Central memory CD4-positive, alpha-beta T cell (primary cell): ENCODE results near the gene GMDS.

ENCODE experiments used
- DNase-seq: peaks from one replicate; pipeline ENCODE4 v3.0.0; 2022

The GMDS gene

DNA sequence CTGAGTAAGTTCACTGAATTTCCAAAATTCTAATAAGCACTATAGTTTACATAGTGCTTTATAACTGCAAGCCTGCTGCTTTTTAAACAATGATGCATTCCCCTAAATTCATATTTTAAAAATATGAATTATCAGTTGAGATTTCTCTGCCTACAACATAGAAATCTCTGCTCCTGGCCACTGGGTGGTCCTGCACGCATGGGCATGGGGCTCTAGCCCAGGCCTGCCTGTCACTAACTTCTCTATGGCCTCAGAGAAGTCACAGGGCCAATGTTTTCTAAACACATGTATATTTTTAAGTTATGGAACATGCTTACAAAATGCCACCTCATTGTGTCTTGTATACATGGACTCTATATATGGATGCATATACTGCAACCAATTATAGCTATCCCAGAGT lies 424.7 kb downstream of the GMDS start:
- no peak for DNase-seq

DNA sequence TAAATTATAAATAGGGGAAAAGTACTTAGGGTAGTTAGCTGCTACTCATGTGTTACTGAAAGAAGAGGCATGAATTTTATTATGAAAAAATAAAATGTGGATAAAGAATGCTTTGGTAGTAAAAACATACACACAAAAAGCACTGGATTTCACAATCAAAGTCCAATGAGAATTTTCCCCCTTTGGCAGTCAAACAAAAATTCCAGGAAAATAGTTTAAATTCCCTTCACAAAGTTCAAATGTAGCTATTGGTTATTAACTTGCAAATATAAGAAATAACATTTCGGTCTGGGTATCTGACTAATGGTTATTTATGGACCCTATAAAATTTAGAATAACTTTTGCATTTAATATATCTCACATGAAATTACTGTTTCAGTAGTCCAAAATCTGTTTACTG lies 425.2 kb downstream of the GMDS start:
- DNase-seq, result no peak

DNA sequence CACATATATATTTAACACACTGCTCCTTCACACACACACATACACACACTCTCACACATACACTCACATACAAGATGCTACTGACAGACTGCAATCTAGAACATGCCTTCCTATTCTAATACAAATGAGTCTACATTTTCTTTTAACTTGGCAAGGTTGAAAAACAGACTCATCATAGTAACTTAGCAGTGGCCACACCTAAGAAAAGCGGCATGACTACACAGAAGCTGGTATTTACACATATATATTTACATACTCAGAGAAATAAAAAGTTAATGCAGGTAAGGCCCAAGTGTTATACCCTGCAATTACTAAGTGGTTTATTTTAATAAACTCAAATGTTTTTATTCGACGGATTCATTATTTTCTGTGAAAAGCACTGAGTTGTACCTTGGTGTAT lies 426.4 kb downstream of the GMDS start:
- DNase-seq, result no peak

DNA sequence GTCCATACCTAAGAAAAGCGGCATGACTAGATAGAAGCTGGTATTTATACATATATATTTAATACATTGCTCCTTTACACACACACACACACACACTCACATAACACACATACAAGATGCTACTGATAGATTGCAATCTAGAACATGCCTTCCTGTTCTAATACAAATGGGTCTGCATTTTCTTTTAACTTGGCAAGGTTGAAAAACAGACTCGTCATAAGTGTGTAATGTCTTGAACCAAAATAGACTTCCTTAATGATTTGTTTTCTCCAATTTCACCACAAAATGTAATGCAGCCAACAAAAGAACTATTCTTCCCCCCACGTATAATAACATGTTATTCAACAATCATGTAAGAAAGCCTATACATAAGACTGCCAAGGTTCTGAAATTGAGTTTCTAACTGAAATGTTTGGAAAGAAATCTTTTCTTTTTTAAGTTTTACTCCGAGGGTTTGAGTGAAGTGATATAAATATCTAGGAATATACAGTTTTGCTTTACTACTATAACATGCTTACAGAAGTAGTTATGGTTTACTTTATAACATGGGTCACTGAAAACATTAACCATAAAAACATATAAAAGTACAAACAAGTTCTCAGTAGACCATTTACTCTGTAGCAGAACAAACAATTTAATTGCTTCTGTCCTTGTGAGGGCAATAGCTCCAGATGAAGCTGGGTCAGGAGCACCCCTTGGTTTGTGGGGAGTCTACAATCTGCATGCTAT lies 428.2 kb downstream of the GMDS start:
- no peak for DNase-seq

DNA sequence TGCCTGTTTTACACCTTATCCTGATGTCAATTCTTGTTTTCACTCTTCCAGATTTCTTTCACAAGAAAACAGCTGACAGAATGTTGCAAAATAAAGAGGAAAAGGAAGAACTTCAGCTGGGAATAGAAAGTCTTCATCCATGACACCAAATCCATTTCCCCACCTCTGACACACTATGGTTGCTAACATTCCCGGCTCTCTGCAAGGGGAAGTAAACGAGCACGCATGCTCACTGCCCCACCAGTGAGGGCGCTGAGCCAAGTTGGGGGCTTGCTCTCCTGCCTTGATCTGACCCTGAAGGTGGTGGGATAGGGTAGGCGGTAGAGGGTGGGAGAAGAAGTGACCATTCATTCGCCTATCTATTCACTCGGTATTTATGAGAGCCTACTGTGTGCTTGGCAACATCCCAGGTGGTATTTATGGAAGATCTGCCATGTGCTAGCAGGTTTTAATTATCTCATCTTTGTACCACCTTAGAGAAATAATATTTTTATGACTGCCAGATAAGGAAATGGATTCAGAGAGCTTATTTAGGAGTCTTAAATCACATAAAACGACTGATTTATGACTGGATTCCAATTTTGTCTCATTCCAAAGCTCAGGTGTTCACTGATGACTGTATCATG lies 429.5 kb downstream of the GMDS start:
- no peak for DNase-seq

DNA sequence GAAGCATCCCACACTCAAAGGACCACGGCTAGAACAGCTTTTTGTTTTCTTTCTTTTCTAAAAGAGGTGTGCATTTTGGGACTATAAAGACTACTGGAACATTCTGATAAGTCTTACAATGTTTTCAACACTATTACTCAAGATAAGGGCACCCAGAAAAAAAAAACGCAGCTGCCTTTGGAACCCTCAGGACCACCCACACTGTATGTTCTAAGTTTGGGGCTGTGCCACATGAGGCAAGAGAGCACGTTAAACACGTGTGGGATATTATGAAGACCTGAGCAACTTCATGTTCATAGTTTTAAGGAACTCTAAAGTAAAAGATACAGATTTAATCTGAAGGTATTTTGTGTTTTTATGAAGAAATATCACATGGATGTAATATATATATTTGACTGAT lies 431.1 kb downstream of the GMDS start:
- no peak for DNase-seq

DNA sequence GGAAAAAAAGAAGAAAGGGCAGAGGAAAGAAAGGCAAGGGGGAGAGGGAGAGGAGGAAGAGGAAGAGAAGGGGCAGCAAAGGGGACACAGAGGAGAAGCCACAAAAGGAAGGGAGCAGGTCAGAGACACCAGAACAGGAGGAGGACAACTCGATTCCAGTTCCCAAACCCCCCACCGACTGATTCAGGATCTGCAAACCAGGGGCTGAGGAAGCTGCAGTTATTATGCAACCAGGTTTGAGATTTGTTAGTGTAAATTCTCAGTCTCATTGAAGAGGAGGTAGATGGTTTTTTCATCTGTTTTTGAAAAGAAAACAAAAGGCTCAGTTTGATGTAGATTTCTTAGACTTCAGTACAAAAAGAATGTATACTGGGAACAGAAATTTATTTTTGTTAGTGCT lies 432.9 kb downstream of the GMDS start:
- DNase-seq, result no peak

DNA sequence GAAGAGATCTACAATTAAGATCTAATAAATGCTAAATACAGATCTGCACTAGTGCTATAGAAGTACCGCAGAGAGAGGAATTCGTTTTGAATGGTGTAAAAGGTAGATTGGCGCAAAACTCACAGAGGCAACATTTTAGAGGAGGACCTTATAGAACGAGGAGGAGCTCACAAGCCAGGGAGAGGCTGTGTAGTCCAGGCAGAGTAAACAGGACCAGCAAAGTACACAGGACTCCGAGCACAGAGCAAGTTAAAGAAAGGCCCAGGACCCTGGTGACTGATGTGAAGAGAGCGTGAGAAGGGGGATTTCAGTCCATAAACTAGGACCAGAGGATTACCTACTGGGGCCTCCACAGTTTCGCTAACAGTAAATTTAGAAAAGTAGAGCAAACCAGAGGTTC lies 433.4 kb downstream of the GMDS start:
- DNase-seq, result no peak

DNA sequence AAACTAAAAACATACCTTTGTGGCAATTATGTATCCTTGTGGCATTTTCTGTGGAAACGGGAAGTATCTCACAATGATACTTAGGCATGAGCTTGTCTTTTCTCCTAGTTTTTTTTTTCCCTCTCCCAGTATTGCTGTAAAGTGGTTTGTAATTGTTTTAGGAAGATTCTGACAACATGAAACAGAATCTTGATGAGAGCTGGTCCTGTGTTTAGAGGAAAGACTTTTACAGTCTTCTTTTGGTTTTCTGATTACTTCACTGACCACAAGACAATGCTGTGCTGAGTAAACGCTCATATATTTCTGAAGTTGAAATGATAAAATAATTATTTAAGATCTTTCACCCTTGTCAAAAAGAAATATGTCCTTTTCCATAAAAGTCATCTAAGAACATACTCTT lies 434.5 kb downstream of the GMDS start:
- no peak for DNase-seq

DNA sequence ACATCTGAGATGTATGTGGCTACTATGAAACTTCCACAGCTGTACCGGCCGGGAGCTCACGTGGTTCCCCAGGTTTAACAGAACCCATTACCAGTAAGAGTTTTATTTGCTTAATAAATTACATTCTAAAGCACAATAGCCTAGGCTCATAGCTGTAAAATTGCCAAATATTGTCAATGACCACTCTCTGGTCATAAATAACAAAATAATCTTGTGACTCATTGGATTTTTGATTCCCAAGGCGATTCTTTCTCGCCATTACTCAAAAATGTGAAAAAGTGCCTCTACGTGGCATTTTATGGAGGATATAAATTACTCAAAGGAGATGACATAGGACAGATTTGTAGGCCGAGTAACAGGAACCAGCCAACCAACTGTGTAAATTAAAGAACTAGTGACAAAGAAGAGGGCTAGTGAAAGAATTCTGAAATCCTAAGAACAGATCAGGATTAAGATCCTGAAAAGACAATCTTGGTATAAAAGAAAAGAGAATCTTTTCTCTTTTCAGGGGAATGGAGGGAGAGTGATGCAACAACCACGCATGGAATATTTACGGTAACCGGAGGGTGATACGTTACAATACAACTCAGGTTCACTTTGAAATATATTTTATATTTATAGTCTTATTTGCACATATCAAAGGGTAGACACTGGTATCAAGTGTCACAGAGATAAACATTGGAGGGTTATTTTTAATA lies 436.0 kb downstream of the GMDS start:
- no peak for DNase-seq

DNA sequence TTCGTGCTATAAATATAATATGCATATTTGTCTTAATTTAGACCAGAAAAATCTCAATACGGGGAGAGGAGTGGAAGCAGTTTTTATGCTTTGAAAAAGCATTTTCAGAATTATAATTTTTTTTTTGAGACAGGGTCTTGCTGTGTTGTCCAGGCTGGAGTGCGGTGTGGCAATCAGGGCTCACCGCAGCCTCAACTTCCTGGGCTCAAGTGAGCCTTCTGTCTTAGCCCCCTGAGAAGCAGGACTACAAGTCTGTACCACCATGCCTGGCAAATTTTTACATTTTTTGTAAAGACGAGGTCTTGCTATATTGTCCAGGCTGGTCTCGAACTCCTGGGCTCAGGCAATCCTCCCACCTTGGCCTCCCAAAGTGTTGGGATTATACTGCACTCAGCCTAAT lies 438.5 kb downstream of the GMDS start:
- no peak for DNase-seq

DNA sequence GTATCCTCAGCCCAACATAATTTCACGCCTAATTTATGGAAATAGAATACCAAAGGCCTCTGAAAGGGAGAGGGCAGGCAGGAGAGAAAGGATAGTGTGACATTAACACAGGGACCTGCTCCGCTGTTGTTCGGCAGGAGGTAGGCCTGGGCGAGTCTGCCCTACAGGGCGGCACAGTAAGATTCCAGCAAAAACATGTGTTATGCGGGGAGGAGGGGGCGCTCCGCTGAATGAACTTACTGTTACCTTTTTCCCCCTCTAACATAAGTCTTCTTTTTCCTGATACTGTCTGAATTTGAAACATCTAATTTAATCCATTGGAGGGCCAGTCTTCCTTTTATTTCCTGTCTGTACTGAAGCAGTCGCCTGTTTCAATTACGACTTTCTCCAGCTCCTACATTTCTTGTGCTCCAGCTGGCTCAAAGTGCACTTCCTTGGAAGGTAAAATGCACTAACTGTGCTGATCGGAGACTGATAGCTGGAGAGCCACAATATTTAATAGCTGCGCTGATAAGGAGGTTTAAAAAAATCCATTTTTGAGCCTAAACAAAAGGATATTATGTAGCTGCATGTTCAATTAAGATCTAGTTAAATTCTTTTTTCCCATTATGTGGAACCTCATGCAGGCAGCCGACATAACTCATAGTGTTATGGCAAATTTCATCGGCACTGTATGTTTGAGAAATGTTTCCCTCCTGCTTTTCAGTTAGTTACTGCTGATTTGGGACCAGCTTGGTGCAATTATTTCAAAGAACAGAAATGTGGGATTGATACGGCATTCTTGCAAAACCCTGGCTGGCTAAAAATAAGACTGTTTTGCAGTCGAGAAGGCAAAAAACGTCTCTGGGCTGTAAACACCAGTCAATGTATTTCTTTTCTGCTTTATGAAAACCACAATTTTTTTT lies 442.7 kb downstream of the GMDS start:
- no peak for DNase-seq

DNA sequence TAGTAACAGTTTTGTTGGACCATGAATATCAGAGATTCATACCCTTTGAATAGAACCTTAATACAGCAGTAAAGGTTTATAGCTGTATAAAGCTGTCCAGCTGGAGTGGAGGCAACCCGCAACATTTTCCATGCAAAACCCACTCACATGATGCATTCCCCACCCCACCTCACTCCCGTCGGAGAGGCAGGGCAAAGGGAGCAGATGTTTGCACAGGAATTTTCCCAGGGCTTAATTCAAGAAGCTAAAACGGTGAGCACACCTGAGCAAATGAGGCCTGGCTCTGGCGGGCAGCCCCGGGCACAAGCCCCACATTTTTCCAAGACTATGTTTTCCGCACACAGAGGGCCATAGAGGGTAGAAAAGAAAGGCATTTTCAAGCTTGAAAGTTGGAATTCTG lies 444.0 kb downstream of the GMDS start:
- DNase-seq, result no peak

DNA sequence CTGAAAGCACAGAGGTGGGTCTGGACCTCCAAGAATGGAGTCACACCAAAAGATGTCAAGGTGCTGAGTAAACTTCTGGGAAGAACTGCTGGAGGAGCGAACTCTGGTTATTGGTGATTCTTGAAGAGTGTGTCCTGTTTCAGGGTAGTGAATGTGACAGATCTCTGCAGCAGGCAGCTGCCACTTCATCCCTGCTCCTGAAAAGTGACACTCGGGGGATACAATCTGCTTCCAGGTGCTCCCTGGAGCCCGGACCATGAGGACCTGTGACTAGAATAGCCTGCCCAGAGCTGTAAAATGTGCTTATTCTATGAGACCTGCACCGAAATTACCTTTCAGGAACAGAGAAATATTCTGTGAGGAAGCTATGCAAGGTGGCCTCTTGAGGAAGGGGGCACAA lies 444.6 kb downstream of the GMDS start:
- DNase-seq, result no peak

DNA sequence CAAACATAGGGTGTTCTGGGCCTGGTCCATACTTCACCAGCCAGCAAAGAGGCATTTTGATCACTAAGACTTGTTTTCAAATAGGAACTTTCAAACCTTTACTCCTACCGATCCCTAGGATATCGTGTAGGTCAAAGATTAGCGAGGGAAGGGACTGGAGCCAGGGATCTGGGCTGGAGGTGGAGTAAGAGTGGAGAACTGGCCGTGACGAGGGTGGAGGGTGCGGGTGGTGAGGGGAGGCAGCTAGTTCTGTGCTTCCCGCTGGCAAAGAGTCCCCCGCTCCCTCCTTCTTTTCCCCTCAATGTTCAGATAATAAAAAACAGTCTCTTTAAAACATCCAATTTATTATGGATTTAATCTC lies 446.5 kb downstream of the GMDS start:
- no peak for DNase-seq

DNA sequence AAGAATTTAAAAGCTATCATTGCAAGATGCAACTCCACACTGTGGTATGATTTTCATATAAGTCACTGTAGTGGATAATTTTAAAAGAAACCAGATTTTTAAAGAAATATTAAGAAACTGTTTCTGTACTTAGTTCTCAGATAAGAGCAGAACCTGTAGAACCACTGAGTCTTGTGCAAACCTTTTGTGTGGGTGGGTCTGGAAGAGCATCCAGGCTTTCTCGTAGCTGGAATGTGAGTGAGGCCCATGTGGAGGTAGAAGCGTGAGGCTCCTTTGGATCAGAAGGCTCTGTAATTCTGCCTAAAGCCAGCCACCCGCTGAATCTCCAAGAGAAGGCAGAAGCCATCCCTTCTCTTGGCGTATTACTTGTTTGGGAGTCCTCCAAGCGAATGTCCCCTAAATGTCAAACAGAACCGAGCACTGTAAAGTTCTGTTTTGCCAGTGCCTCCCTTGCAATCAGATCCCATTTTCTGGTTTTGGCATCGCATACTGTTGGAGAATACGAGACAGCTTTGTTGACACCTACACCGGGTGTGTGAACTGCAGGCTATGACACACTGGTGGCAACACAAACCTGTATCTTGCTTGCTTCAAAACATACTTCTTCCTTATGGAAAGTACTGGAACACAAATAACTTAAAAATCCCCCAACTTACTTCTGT lies 447.0 kb downstream of the GMDS start:
- no peak for DNase-seq

DNA sequence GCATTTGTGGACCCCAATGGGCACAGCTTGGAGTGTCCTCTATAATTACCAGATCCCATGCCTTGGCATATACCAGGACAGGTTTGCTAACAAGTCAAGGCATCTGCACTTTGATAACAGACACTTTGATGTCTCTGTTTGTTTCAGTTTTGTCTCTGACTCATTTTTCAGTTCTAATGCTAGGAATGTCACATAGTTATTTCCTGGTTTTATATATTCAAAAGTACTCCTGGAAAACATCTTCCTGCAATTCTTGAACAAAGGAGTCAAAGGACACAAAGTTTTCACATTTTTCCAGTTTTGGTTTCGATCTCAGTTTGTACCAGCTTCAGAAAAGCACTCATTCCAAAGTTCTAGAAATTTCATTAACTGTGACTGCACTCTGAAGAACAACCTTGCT lies 447.6 kb downstream of the GMDS start:
- no peak for DNase-seq

DNA sequence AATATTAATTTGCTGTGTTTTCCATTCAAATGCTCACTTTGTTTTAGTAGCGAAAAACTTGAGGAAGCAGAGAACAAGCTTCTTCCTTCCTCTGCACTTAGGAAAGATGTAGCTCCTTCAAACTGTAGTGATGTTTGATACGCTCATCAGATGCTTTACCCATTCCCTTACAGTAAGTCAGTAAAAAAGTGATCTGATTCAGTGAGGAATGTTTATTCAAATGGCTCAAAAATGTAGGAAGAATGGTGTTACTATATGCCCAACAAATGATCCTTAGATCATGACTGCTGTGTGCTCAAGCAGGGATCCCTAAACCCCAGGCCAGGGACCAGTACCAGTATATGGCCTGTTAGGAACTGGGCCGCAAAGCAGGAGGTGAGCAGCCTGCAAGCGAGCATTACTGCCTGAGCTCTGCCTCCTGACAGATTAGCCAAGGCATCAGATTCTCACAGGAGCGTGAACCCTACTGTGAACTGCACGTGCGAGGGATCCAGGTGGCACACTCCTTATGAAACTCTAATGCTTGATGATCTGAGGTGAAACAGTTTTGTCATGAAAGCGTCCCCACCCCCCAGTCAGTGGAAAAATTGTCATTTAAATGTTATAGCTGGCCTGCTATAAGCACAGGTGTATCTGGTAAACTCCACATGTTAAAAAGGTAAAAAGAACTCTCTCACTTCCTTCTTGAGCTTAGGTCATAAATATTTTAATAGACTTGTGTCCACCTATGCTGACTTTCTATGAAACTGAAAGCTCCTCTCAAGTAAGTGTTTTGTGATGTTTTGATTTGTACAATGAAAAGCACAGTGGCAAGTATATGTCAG lies 448.5 kb downstream of the GMDS start:
- no peak for DNase-seq

DNA sequence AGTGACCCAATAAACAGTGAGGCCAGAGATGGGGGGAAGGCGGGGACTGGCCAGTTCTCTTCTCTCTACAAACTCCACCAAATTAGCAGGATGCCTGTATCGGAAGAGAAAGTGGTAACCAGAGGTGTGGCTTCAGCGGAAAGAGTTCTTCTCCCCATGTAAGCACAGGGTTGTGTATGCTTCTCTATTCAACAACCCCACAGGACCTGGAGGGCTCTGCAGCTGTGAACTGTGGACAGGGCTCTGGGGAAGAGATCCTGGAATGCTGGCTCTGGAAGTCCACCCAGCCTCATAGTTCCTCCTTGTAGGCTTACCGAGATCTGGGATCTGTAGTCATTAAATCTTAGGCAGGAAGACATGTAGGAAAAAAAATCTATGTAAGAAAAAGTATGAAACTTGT lies 449.5 kb downstream of the GMDS start:
- DNase-seq, result no peak

DNA sequence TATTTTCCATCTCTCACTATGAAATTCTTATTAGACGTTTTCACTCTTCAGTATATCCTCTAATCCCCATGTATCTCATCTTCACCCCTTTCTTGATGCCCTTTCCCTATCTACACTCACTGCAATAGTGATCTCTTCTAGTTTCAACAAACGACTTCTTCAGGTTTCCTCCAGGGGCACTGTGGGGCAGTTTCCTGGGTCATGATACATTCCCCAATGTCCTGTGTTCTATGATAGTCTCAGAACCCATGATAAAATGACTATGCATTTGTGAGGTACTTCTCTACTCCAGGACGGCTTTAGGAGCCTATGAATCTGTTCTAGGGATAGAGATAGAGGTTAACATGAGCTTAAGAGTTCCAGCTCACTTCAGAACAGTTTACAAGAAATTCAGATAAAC lies 452.4 kb downstream of the GMDS start:
- DNase-seq, result no peak

DNA sequence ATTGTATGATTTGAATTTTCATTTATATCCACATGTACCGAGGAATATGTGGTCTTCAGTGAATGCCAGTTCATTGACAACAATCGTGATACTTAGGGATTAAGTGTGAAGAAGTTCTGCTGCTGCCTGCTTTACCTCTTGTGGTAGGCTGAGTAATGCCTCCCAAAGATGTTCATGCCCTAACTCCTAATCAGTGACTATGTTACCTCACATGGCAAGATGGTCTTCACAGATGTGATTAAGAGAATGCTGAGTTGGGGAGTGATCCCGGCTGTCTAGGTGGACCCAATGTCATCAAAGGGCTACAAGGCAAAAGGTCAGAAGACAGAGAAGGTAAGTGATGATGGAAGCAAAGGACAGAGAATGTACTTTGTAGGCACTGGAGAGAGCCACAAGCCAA lies 454.7 kb downstream of the GMDS start:
- no peak for DNase-seq

DNA sequence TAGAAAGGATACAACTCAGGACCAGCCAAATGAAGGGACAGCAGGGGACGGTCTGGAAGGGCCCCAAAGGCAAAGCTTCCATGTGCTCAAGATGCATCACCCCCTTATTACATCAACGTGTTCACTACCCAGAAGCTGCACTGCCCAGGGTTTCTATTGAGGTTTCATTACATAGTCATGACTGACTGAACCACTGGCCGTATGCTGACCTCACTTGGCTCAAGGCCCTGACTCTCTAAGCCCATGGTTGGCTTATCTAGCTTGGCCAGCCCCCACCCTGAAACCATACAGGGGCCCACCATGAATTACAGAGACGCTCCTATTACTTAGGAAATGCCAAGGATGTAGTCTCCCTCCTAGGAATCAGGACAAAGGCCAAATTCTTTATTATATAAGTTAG lies 456.3 kb downstream of the GMDS start:
- DNase-seq, result no peak
